ENCODE data around the gene CDC42BPG. TPM values are rescaled to one million over a fixed set of nuclear protein-coding genes. Genes with fewer than 3 reads are reported as not detected.

Gene CDC42BPG
- total RNA-seq, 1 donor from 2014 or later, result 21.1 TPM

DNA sequence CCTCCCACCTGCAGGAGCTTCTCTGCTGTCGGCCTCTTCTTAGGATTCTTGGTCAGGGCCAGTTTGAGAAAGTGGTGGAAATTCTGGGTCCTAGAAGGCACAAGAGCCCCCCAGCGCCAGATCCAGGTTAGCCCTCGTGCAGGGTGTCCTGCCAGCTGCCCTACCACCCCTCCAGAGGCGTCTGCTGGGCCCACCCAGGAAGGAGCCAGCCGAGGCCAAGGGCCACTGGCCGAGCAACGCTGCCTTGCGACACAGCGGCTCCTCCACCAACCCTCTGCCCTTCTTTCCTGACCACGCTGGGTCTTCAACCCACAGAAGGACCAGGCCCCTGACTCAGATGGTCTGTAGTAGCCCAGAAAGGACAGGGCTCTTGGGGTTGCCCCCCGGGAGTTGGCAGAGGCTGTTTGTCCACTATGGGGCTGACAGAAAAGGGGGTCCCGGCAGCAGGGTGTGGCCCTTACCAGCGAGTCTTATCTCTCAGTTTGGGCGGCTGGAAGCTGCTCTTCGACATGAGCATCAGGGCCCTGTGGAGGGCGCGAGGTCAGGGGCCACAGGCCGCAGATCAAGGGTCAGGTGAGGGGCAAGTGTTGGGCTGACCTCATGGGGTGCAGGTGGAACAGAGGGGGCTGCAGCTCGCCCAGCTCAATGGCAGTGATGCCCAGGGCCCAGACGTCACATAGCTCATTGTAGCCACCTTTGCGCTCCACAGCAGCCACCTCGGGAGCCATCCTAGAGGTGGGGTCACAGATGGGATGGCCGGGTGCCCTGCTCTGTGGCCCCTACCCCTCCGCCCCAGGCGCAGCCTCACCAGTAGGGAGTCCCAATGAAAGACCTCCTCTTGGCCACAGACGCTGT, 43.9 kb downstream of the CDC42BPG start:
- DNase-seq (ENCODE audit: low spot score, unreplicated experiment), result no peak
- Mint-ChIP-seq H3K9me3 (ENCODE audit: low read depth) (no peaks in the 10 kb centered on the region), H3K27me3 (no peaks in the 10 kb centered on the region), H3K27ac (no peak overlapping the region), H3K36me3 (ENCODE audit: insufficient read depth) (peaks cover 2% of the 10 kb centered on the region), H3K4me1 (ENCODE audit: low read depth) (peaks cover 8% of the 10 kb centered on the region), H3K4me3 (ENCODE audit: low read depth) (peak overlapping the region; percentile 26)
- TF ChIP-seq, protein P1, sequence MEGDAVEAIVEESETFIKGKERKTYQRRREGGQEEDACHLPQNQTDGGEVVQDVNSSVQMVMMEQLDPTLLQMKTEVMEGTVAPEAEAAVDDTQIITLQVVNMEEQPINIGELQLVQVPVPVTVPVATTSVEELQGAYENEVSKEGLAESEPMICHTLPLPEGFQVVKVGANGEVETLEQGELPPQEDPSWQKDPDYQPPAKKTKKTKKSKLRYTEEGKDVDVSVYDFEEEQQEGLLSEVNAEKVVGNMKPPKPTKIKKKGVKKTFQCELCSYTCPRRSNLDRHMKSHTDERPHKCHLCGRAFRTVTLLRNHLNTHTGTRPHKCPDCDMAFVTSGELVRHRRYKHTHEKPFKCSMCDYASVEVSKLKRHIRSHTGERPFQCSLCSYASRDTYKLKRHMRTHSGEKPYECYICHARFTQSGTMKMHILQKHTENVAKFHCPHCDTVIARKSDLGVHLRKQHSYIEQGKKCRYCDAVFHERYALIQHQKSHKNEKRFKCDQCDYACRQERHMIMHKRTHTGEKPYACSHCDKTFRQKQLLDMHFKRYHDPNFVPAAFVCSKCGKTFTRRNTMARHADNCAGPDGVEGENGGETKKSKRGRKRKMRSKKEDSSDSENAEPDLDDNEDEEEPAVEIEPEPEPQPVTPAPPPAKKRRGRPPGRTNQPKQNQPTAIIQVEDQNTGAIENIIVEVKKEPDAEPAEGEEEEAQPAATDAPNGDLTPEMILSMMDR (IDR thresholded peaks at IDR 0.05; ENCODE audit: unreplicated experiment), result no peak

DNA sequence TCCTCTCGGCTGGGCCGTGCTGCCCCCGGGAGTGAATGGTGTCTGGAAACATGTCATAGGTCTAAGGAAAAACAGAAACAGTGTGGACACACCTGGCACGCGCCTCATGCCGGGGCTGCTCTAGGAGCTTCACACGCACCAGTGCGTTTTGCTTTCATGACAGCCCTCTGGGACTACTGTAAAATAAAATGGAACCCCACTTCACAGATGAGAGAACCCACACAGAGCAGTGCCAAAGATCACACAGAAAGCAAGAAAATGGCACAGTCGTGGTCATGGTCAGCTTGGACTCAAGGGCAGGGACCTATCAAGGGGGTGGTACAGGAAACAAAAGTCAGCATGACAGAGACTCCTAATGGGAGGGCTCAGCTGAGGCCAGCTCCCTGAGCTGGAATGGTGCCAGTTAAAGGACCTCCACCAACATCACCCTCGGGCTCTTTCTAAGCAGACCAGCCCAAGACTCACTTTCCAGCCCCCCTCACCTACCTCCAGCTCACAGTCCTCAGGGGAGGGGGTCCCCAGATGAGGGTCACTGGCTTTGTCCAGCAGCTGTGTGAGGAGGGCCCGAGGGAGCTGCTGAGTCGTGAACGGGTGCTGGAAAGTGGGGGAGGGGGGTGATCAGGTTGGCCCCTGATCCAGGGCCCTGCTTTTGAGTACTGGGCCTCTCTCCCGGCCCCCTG, 44.7 kb downstream of the CDC42BPG start:
- H3K27me3 Mint-ChIP-seq, result no peaks in the 10 kb centered on the region
- no peaks in the 10 kb centered on the region for H3K9me3 Mint-ChIP-seq (ENCODE audit: low read depth)
- peaks cover 8% of the 10 kb centered on the region for H3K4me1 Mint-ChIP-seq (ENCODE audit: low read depth)
- no peak for DNase-seq (ENCODE audit: low spot score, unreplicated experiment)
- H3K27ac Mint-ChIP-seq, result no peak overlapping the region
- peaks cover 2% of the 10 kb centered on the region for H3K36me3 Mint-ChIP-seq (ENCODE audit: insufficient read depth)
- TF ChIP-seq, protein P1 (IDR thresholded peaks at IDR 0.05; ENCODE audit: unreplicated experiment), result no peak
- no peak overlapping the region for H3K4me3 Mint-ChIP-seq (ENCODE audit: low read depth)

DNA sequence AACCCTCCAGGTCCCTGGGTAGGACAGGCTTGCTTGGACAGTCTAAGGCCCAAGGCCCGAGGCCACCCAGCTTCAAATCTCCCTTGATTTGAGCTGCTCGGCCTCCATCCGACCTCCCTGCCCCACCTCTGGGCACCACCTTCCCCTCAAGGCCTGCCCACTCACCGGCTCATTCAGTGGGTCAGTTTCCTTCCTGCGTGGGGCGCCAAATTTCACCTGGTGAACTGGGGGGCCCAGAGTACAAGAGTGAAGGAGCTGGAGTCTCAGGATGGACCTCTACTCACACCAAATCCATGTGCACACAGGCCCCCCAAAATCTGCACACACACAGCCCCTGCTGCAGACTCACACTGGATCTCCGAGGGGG, 45.2 kb downstream of the CDC42BPG start:
- no peaks in the 10 kb centered on the region for H3K9me3 Mint-ChIP-seq (ENCODE audit: low read depth)
- no peaks in the 10 kb centered on the region for H3K27me3 Mint-ChIP-seq
- H3K4me1 Mint-ChIP-seq (ENCODE audit: low read depth), result peaks cover 8% of the 10 kb centered on the region
- no peak overlapping the region for H3K27ac Mint-ChIP-seq
- no peak for DNase-seq (ENCODE audit: low spot score, unreplicated experiment)
- TF ChIP-seq, protein P1 (IDR thresholded peaks at IDR 0.05; ENCODE audit: unreplicated experiment), result no peak
- peaks cover 2% of the 10 kb centered on the region for H3K36me3 Mint-ChIP-seq (ENCODE audit: insufficient read depth)
- no peak overlapping the region for H3K4me3 Mint-ChIP-seq (ENCODE audit: low read depth)

DNA sequence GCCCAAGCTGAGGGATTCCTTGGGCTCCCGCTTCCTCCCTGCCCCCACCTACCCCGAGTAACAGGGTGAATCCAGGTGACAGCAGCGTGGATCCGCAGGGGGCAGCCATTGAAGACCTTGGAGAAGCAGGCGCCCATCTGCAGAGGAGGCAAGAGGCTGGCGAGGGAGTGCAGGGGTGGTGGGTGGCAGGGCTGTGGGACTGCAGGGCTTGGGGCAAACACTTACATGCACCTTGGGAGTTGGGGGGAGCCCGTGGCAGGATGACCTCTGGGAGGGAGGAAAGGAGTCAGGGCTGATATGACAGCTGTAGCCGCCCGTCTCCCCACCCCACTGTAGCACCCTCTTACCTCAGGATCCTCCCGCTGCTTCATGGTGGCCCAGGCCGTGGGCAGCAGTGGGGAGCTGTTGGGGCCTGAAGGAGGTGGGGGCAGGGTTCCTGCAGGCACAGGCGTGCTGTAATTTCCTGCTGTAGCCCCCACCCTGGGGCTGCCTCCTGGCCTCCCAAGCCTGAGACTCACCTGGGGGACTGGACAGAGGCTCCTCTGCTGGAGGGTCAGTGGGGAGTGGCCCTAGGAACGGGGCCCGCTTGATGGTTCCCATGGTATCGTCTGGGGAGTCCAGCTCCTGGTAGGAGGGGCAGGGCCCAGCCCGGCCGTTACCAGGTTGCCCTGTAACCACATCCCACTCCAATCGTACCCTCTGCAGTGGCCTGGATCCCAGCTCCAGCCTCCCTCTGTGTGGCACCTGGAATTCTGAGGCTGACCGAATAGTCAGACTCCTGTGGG, 47.5 kb downstream of the CDC42BPG start:
- no peak overlapping the region for H3K4me3 Mint-ChIP-seq (ENCODE audit: low read depth)
- H3K9me3 Mint-ChIP-seq (ENCODE audit: low read depth), result no peaks in the 10 kb centered on the region
- H3K27me3 Mint-ChIP-seq, result no peaks in the 10 kb centered on the region
- H3K27ac Mint-ChIP-seq, result no peak overlapping the region
- no peak for DNase-seq (ENCODE audit: low spot score, unreplicated experiment)
- H3K4me1 Mint-ChIP-seq (ENCODE audit: low read depth), result no peaks in the 10 kb centered on the region
- TF ChIP-seq, protein P1 (IDR thresholded peaks at IDR 0.05; ENCODE audit: unreplicated experiment), result no peak
- H3K36me3 Mint-ChIP-seq (ENCODE audit: insufficient read depth), result no peaks in the 10 kb centered on the region
